ENCODE results near the gene PINK1.

PINK1 gene

GRCh38 chr1:20616847-20617487 lies 16.3 kb upstream of the PINK1 start:
- no peak for DNase-seq (ENCODE audit: low spot score)
- no peak for TF ChIP-seq CTCF (IDR thresholded peaks at IDR 0.05; ENCODE audit: extremely low read depth, insufficient read depth, missing control alignments)
- in situ Hi-C loops (cut with MboI; ENCODE audit: low pct_unique_long_range_greater_than_20kb, low sequenced_read_pairs, unreplicated experiment) = no loop called here

GRCh38 chr1:20618550-20618949 lies 14.7 kb upstream of the PINK1 start:
- in situ Hi-C loops (cut with MboI; ENCODE audit: low pct_unique_long_range_greater_than_20kb, low sequenced_read_pairs, unreplicated experiment) = no loop called here
- no peak for TF ChIP-seq CTCF (IDR thresholded peaks at IDR 0.05; ENCODE audit: extremely low read depth, insufficient read depth, missing control alignments)

GRCh38 chr1:20619999-20620398 lies 13.3 kb upstream of the PINK1 start:
- TF ChIP-seq CTCF (IDR thresholded peaks at IDR 0.05; ENCODE audit: extremely low read depth, insufficient read depth, missing control alignments) = no peak
- in situ Hi-C loops (cut with MboI; ENCODE audit: low pct_unique_long_range_greater_than_20kb, low sequenced_read_pairs, unreplicated experiment) = no loop called here
- no peak for DNase-seq (ENCODE audit: low spot score)

More at GRCh38 chr1:20618550-20618949, 14.7 kb upstream of the PINK1 start:
- DNase-seq (ENCODE audit: low spot score) = no peak

GRCh38 chr1:20621012-20621411 lies 12.2 kb upstream of the PINK1 start:
- TF ChIP-seq CTCF (IDR thresholded peaks at IDR 0.05; ENCODE audit: extremely low read depth, insufficient read depth, missing control alignments) = no peak
- no peak for DNase-seq (ENCODE audit: low spot score)
- in situ Hi-C loops (cut with MboI; ENCODE audit: low pct_unique_long_range_greater_than_20kb, low sequenced_read_pairs, unreplicated experiment) = no loop called here

- TF ChIP-seq CTCF (IDR thresholded peaks at IDR 0.05; ENCODE audit: extremely low read depth, insufficient read depth, missing control alignments) = no peak
- no peak for DNase-seq (ENCODE audit: low spot score)
- in situ Hi-C loops (cut with MboI; ENCODE audit: low pct_unique_long_range_greater_than_20kb, low sequenced_read_pairs, unreplicated experiment) = loop anchor here (25.0 kb wide), 1 partner anchor 87 kb away; no protein-coding TSS in a partner anchor
Measured at GRCh38 chr1:20624709-20625108, 8.5 kb upstream of the PINK1 start.

GRCh38 chr1:20625176-20626097 lies 7.8 kb upstream of the PINK1 start:
- no peak for DNase-seq (ENCODE audit: low spot score)
- TF ChIP-seq CTCF (IDR thresholded peaks at IDR 0.05; ENCODE audit: extremely low read depth, insufficient read depth, missing control alignments) = no peak
- in situ Hi-C loops (cut with MboI; ENCODE audit: low pct_unique_long_range_greater_than_20kb, low sequenced_read_pairs, unreplicated experiment) = loop anchor here (25.0 kb wide), 1 partner anchor 88 kb away; no protein-coding TSS in a partner anchor
